ENCODE results near the gene FAM180A. TPM values are rescaled to one million over a fixed set of nuclear protein-coding genes. Genes with fewer than 3 reads are reported as not detected.
"Not testable (repeated sequence)": the region's sequence is repeated elsewhere in the genome, so short reads cannot be mapped to it uniquely, and the experiment has no call there.

Gene FAM180A
- total RNA-seq, 1 donor from 2014 or later, result not detected

DNA sequence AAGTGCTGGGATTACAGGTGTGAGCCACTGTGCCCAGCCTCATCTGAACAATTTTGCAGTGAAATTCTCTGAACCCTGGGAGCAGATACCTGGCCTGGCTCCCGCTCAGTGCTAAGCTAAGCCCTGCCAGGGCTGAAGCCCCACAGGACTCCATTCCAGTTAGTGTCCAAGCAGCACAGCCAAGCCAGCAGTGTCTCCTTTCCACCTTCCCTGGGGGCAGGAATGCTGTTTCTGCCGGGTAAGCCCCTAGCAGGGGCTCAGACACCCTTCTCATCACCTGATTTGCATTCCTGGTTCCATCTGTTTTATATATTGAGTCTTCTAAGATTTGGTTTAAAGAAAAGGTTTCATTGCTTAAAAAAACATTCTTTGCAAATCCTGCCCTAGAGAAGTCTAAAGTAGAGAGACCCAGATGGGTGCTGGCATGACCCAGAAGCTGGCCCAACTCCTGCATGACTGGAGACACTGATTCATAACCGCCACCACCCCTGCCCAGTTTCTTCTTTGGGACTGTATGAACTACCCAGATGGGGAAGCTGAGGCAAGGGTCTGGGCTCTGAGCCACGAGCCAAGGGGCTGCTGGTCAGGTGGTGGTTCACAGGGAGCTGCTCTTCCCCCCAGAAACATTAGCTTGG, 34.7 kb downstream of the FAM180A start:
- DNase-seq (ENCODE audit: low read depth), result no peak

DNA sequence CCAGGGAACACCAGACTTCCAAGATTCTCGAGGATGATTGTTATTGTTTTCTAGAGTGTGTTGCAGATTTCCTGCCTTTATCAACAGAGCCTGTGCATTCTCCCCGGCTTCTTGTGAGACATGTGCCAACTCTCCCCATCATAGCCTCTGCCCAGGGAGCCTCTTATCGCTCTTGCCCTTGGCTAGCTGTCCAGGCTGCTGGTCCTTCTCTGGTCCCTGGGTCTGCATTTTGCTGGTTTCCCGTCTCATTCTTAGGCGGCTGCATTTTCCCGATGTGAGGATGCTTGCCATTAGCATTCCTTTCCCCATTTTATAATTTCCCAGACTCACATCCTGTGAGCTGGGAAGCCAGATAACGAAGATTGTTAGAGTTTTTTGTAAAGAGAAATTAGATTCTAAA, 35.8 kb downstream of the FAM180A start:
- no peak for DNase-seq (ENCODE audit: low read depth)

DNA sequence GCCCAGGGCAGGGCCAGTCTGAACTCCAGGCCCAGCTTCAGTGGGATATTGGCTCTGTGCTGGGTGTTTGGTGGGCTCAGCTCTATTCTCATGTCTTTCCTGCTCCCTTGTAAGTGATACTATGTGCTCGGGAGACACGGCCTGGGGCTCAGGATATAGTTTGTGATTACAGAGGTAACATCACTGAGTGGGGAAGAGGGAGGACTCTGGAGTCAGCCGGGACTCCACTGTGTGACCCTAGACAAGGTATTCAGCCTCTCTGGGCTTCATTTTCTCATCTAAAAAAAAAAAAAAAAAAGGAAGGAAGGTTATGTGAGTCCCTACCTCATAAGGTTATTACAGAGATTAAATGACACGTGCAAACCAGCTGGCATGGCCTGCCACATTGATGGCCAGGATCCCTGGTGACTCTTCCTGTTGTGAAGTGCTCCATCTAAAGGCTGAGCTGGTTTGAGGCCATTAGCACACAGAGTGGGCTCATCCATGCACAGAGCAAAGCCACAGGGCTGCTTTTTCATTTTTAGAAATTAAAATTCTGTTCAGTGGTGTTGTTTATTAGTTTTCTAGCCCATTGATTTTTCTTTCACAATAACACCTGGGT, 36.3 kb downstream of the FAM180A start:
- no peak for DNase-seq (ENCODE audit: low read depth)

DNA sequence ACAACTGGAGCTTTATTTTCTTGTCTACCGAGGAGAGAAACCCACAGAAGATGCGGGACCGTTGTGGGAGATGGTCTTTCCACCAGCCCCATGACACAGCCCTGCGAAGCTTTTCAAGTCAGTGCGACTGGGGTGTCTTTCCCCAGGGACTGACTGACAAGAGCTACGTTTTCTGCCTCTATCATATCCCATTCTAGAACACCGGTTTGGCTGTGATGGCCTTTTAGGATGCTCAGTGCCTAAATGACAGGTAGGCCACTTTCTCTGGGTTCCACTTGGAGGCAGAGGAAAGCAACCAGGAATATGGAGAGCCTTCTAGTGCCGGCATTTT, 37.5 kb downstream of the FAM180A start:
- DNase-seq (ENCODE audit: low read depth), result no peak

DNA sequence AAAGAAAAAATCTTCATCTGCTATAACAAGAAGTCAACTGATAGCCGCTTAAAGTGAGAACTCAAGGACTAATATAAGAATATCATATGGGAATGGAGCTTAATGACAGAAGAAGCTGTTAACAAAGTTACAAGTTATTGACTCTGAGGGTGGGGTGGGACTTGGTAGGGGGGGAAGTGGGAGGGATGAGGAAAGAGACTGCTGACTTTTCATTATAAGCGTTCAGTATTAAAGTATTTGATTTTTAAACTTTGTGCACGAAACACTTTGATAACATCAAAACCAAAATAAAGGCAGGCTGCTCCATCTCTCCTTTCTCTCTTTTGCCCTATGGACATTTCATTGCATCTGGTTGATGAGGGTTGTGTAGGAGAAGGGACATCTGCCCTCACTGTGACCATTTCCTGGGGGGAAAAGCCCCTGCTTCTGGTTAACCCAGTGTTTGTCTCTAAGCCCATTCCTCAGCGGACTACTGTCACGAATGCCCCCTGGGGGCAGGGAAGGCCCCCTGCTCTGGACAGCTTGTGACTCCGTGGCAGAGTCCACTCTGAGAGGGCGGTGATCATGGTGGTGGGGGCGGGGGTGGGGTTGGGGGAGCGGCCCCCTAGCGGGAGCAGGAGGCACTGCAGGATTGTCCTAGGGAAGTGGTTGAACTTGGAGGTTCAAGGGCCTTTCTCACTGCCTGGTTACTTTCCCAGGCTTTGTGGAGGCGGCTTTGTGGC, 38.0 kb downstream of the FAM180A start:
- DNase-seq (ENCODE audit: low read depth), result no peak

DNA sequence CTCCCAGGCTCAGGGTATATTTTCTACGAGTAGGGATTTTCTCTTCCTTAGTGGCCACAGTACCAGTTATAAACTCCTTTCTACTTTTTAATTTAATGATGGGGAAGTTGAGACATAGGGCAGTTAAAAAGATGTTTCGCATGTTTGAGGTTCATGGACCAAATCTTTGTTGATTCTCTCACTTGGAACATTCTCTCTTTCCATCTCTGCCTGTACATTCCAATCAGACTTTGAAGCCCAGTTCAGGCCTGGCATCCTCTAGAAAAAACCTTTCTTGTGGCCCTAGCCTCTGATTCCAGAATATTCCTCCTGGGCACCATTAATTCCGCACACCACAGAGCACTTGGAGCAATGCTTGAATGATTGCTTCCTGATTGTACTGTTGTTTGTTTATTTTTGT, 39.1 kb downstream of the FAM180A start:
- DNase-seq (ENCODE audit: low read depth), result peak; percentile 43

DNA sequence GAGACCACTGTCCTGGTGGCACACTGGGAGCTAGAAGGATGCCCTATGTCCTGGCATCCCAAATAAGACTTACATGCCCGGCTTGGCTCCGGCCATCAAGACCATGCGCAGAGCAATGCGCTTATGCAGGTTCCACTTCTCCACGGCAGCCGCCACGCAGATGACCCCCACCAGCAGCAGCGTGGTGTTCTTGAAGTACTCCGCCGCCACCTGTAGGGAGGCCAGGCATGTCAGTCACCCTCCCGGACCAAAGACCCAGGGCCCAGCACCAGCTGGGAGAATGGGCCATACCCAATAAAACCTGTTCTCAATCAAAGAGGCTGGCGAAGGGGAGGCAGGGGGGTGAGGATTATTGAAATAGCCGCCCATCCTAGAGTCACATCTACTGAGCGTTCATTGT, 40.6 kb downstream of the FAM180A start:
- DNase-seq (ENCODE audit: low read depth), result no peak

DNA sequence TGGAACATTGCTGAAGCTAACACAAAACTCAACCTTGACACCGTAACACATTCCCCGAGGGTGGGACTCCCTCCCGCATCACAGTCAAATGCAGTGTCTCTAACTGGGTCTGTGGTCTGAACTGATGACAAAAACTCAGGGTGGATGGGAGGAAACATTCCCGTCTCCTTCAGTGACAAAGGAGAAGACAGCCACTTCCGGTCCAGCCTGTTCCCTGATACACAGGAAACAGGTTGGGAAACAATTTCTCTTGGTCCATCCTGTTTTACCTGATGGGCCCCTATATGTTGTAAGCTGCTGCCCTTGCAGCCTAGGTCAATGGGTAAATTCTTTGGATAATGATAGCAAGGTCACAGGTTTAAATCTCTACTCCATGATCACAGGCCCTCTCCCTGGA, 41.0 kb downstream of the FAM180A start:
- no peak for DNase-seq (ENCODE audit: low read depth)

DNA sequence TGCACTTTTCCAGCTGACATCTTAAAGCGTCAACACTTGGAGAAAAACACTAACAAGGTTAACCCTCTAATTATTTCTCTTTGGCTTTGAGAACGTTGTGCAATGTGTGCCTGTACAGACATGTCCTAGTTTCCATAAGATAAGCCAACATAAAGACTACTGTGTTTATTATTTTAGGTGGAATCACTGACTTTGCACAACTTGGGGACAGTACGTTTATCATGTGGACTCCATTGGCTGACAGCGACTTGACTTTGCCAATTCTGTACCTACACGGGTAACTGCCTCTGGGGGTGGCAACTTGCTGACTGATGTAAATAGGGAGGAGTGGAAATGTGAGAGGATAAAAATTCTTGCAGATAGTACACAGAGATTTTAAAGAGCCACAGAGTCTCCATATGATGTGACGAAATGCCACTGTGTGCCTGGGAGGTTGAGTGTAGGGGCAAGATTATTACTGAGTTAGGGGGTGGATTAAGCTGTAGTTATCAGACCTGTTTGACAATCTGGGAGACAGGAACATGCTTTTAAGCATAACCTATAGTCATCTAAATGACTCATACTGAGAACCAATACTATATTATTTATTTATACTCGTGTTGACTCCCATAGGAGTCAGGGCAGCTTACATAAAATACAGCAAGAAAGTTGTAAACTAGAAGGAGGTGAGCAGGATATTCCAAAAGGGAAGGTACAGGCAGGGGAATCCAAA, 41.6 kb downstream of the FAM180A start:
- DNase-seq (ENCODE audit: low read depth), result no peak

DNA sequence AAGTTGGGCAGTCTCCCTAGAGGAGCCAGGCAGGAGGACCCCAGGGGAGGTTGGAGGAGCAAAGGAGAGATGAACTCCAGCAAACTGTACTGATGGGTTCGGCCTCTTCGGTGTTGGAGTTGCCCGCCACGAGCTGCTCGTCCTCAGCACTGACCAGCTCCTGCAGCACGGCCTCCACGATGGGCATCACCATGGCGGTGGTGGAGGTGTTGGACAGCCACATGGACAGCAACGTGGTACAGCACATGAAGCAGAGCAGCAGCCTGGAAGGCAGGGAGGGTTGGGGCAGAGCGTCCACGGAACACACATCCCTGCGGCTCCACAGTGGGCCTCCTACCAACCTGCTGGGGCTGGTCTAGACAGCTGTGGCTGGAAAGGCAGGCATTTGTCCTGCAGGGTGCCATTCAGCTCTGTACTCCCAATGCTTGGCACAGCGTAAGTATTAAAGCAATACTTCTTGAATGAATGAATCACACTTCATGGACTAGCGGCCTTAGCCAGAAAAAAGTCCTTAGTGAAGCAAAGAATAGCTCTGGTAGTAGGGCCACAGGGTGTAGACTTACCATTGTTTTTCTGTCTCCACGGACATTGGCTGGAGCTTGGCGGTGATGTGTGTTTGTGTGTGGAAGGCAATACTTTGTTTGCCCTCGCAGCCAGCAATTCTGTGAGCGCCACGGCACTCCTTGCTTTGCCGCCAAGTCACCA, 42.4 kb downstream of the FAM180A start:
- no peak for DNase-seq (ENCODE audit: low read depth)

DNA sequence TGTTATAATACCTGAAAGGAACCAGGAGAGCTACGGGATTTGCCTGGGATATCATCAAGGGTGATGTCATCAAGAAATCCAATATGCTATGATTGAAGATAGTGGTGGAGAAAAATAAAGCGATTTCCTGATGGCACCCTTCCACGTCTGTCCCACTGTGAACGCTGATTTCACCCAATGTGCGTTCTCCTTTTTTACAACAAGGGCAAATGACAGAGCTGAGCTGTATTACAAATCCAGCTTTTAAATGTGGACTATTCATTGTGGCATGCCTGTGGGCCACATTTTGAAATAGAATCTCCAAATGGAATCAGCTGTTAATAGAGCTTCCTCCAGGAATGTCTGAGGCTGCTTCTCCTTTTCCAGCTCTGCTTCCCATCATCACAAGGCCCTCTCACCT, 43.9 kb downstream of the FAM180A start:
- no peak for DNase-seq (ENCODE audit: low read depth)

DNA sequence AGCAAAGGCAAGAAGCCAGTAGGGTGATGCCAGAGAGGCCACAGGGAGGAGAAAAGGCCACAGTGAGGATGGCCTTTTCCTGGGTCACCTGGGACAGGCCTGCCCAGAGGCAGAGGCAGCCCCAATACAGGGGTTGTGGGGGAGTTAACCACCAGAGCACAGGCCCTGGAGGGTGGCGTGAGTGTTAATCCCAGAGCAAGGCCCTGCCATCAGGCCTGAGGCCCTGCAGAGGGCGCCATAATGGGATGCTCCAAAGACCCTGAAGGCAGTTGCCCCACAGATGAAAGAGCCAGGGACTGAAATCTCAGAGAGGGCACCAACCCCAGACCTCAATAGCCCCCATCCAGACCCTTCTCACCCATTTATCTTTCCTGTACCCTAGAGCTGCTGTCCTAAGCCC, 44.5 kb downstream of the FAM180A start:
- DNase-seq (ENCODE audit: low read depth), result no peak

DNA sequence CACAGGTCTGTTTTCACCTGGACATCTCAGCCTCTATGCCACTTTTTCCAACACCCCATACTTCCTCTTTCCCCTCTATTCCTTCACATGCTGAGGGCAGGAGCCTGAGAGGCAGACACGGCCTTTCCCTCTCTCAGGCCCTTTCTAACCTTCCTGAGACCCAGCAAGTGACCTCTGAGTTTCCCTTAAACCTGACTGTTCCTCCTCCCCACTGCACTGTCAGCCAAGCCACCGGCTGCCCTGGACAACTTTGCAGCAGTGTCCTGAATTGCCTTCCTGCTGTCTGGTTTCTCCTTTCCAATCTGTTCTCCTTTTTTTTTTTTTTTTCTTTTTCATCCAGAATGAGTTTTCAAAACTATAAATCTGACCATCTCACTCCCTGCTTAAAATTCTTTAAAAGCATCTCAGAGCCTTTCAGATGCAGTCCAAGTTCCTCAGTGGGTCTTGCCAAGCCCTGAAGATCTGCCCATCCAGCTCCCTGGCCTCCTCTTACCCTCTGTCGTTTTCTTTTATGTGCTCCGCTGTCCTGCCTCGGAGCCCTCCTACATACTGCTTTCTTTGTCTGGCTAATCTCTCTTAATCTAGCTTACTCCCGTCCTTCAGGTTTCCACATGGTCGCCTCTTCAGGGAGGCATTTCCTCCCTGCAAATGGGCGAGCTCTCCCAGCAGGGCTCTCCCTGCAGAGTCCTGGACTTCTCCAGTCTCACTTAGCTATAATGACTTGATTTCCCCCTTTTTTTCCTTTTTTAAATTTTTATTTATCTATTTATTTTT, 51.1 kb downstream of the FAM180A start:
- no peak for DNase-seq (ENCODE audit: low read depth)

DNA sequence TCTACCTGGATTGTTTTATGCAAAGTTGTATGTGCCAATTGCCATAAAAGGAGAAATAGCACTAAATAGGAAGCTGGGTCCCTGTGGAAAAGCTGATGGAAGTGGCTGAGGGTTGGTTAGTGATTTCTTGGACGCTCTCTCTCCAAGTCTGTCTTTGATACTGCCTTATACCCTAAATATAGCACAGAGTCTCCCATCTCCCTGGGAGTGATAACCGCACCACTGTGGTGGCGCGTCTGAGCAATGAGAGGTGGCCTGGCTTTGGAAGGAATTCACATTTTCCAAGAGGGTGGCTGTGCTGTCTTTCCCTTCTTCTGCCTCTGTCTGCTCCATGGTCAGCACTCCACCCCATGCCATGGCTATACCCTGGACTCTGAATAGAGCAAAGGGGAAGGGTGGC, 55.1 kb downstream of the FAM180A start:
- no peak for DNase-seq (ENCODE audit: low read depth)

DNA sequence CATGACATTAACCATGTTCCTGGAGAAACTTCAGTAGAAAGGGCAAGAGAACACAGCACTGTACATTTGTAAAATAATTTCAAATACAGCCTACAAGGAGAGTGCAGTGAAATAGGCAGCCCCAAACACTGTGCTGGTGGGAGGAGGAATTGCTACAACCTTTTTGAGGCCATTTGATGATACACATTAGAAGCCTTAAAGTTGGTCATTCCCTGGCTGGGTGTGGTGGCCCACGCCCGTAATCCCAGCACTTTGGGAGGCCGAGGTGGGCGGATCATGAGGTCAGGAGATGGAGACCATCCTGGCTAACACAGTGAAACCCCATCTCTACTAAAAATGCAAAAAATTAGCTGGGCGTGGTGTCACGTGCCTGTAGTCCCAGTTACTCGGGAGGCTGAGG, 56.0 kb downstream of the FAM180A start:
- not testable (repeated sequence) for DNase-seq (ENCODE audit: low read depth)

DNA sequence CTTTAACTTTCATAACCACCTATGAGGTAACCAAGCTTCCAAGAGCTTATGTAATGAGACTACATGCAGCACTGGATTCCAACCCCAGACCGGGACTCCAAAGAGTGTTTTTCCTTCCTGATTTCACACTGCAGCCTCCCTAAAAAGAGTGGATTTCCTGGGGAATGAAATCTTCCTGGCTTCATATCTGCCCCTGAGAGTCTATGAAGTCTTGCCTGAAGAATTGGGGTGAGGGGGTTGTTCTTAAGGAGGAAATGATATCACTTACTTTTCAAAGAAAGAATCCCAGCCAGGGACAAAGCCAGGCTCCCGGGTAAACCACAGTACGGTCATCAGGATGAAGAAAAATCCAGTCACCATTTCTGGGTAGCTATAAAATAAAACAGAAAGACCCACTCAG, 56.6 kb downstream of the FAM180A start:
- DNase-seq (ENCODE audit: low read depth), result no peak

DNA sequence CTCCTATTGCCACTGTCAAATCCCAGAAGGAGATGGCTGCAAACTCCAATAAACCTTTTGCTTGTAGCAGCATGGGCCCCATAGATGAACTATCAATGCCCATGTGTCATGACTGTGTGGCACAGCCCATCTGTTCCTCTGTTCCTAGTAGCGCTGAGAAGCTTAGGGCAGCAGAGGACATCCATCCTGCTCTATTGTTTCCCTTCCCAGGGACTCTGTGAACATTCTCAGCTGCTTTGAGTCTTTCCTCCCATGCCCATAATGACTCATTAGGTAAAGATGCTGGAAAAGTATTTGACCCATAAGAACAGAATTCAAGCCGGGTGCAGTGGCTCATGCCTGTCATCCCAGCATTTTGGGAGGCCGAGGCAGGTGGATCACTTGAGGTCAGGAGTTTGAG, 58.0 kb downstream of the FAM180A start:
- peak; percentile 71 for DNase-seq (ENCODE audit: low read depth)

DNA sequence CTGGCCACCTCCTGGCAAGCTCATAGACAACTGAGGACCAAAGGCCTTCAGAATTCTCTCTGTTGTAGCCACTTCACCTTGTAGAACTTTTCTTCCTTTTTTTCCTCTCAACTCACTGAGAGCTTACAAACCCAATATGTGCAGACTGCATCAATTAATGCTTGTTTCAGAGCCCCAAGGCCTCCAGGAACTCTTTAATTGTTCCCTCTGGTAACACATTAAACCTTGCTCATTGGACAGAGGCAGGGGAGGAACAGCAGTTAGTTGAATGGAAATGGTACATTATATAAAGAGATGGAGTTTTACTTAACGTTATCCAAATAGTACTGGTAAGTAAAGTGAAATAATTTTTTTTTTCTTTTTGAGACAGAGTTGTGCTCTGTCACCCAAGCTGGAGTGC, 61.1 kb downstream of the FAM180A start:
- peak; percentile 69 for DNase-seq (ENCODE audit: low read depth)

DNA sequence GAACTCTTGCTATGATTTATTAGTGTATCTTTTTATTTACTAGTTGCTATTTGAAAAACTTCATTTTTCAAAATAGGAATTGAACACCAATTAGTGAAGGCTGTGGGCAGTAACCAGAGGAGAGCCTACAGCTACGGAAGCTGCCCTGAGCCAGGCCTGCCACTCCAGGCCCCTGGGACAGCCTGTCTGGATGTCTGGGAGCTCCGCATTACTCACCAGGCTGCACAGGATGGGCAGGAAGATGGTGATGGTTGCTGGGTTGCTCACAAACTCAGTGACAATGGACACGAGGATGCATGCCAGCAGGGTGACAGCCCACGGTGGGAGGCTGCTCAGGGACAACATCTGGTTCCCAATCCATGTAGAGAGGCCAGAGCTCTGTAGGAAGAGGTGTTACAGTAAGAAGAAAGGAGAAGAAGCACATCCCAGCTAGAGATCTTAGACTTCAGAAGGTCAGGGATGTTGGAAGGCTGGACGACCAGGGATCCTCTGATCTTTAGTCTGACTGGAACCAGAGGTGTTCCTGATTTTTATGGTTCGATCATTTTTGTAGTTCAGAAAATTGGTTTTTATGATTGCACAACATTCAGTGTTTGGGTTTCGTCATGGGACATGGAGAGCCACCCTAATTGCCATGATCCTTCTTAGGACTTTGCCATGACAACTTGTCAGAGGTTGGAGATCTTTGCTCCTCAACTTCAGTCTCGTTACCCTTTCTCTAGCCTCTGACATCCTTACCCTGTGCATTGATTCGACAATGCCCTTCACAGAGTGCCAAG, 63.1 kb downstream of the FAM180A start:
- DNase-seq (ENCODE audit: low read depth), result no peak

DNA sequence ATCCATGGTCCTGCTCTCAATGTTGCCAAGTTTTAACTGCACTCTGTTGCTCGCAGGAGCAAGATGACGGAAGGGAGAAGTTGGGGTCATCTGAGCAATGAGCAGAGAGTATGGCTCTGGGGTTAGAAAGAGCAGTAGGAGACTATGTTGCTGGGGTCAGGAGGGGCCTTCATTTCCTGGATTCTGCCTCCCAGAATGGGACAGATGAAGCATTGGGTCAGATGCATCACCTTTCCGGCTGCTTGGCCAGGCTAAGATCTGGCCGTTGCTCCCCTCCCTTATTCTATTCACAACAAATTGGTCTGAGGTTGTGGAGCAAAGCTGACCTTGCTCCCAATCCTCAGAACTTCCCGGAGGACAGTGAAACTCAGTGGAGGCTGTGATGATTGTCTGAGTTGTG, 63.9 kb downstream of the FAM180A start:
- DNase-seq (ENCODE audit: low read depth), result no peak

DNA sequence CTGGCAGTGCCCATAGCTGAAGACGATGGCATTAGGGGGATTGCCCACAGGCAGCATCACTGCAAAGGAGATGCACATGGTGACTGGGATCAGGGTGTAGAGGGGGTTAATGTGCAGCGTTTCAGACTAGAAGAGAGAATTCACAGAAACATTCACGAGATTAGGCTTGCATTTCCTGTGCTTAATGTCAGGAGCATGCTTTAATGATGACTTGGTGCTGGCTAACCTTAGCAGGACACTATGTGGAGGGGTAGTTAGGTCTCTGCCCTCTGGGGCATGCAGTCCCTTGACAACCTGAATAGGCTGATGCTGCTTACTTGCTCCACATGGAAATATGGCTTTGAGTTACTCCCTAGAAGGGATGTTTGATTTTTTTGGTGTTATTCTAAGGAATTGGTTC, 64.5 kb downstream of the FAM180A start:
- DNase-seq (ENCODE audit: low read depth), result peak; percentile 63

Data from renal cortical epithelial cell (primary cell).